GM19438 (cell line): Measurements from ENCODE around the gene PITPNC1.
"Not testable (repeated sequence)": the region's sequence is repeated elsewhere in the genome, so short reads cannot be mapped to it uniquely, and the experiment has no call there.

ENCODE experiments used
- ATAC-seq: cut with Tn5 transposase; IDR thresholded peaks from one replicate; pipeline ENCODE4 v1.9.1; 2021; ENCODE audit warnings: low read depth; ENCODE audit not compliant: unreplicated experiment

PITPNC1 gene

GRCh38 chr17:67393809-67394397 lies 16.8 kb downstream of the PITPNC1 start:
- no peak for ATAC-seq

- no peak for ATAC-seq
Observed at GRCh38 chr17:67399676-67400075, 22.6 kb downstream of the PITPNC1 start.

- no peak for ATAC-seq
Observed at GRCh38 chr17:67400193-67400592, 23.1 kb downstream of the PITPNC1 start.

GRCh38 chr17:67401106-67401505 lies 24.0 kb downstream of the PITPNC1 start:
- no peak for ATAC-seq

GRCh38 chr17:67401598-67402504 lies 24.8 kb downstream of the PITPNC1 start:
- no peak for ATAC-seq

- no peak for ATAC-seq
Observed at GRCh38 chr17:67403065-67403464, 26.0 kb downstream of the PITPNC1 start.

- ATAC-seq: no peak
Observed at GRCh38 chr17:67403483-67403882, 26.4 kb downstream of the PITPNC1 start.

- not testable (repeated sequence) for ATAC-seq
Observed at GRCh38 chr17:67408455-67408830, 31.4 kb downstream of the PITPNC1 start.

GRCh38 chr17:67411397-67411796 lies 34.3 kb downstream of the PITPNC1 start:
- ATAC-seq: no peak

- no peak for ATAC-seq
Observed at GRCh38 chr17:67412032-67412431, 35.0 kb downstream of the PITPNC1 start.

GRCh38 chr17:67412941-67413340 lies 35.9 kb downstream of the PITPNC1 start:
- ATAC-seq: no peak

GRCh38 chr17:67413388-67413787 lies 36.3 kb downstream of the PITPNC1 start:
- no peak for ATAC-seq

- no peak for ATAC-seq
Observed at GRCh38 chr17:67414130-67414529, 37.0 kb downstream of the PITPNC1 start.

GRCh38 chr17:67414559-67414958 lies 37.5 kb downstream of the PITPNC1 start:
- no peak for ATAC-seq

GRCh38 chr17:67415291-67415690 lies 38.2 kb downstream of the PITPNC1 start:
- ATAC-seq: no peak

GRCh38 chr17:67417507-67417906 lies 40.4 kb downstream of the PITPNC1 start:
- no peak for ATAC-seq

GRCh38 chr17:67420994-67421393 lies 43.9 kb downstream of the PITPNC1 start:
- ATAC-seq: no peak

GRCh38 chr17:67421869-67422273 lies 44.8 kb downstream of the PITPNC1 start:
- no peak for ATAC-seq

- not testable (repeated sequence) for ATAC-seq
Observed at GRCh38 chr17:67422296-67422695, 45.2 kb downstream of the PITPNC1 start.

GRCh38 chr17:67422897-67423296 lies 45.8 kb downstream of the PITPNC1 start:
- no peak for ATAC-seq

- no peak for ATAC-seq
Observed at GRCh38 chr17:67425571-67426160, 48.6 kb downstream of the PITPNC1 start.

- no peak for ATAC-seq
Observed at GRCh38 chr17:67427424-67427823, 50.3 kb downstream of the PITPNC1 start.
